Measurements from ENCODE around the gene HHAT.

The HHAT gene

DNA sequence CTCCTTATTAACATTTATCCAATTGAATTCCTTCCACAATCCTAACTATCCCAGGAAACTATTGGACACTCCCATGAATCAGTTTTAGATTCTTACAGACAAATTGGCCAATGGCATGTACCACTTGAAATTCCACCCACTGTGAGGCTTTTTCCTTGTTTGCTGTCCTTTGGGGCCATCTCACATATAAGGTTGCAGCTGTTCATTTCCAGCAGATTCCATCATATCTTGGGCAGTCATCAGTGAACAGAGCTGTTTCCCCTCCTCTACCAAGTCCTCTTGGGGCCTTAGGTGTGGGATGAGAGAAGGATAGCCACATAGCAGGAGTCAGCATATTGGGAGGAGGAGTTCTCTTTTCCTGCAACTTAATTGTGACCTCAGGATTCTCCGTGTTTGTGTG, 109.1 kb downstream of the HHAT start:
- Histone ChIP-seq H4K91ac (ENCODE audit: low read depth, low read length, poor library complexity) (no peak overlapping the region), H3K4me3 (ENCODE audit: low read length in 2 of 2) (no peak overlapping the region), H3K79me1 (ENCODE audit: low read depth, low read length) (no peaks in the 10 kb centered on the region), H2BK12ac (ENCODE audit: low read length) (no peak overlapping the region), H3K14ac (ENCODE audit: low read length) (no peak overlapping the region), H3K27me3 (ENCODE audit: control insufficient read depth in 3 of 3, insufficient read depth in 3 of 3, low read depth in 1 of 3, low read length in 3 of 3) (no peaks in the 10 kb centered on the region), H2AFZ (ENCODE audit: low read length) (no peak overlapping the region), H2BK15ac (ENCODE audit: low read length) (no peak overlapping the region), H3K23ac (ENCODE audit: low read depth, low read length, poor library complexity) (no peak overlapping the region), H4K8ac (ENCODE audit: low read depth, low read length) (no peak overlapping the region), H3K9ac (ENCODE audit: low read depth, low read length, poor library complexity) (no peak overlapping the region), H3K36me3 (replicated peaks in 1 of 2; ENCODE audit: control insufficient read depth in 2 of 2, insufficient read depth in 2 of 2, low read length in 2 of 2) (no peaks in the 10 kb centered on the region), H3K9me3 (replicated peaks in 1 of 2; ENCODE audit: control insufficient read depth in 2 of 2, insufficient read depth in 1 of 2, low read depth in 1 of 2, low read length in 2 of 2) (peaks cover 2 to 4% of the 10 kb centered on the region in 2 donors), H3K27ac (replicated peaks; ENCODE audit: low read length) (no peak overlapping the region), H3K4ac (ENCODE audit: low read length) (no peak overlapping the region), H2BK5ac (ENCODE audit: low read length) (no peak overlapping the region), H2AK5ac (ENCODE audit: low read depth, low read length) (no peak overlapping the region), H3K4me1 (ENCODE audit: control insufficient read depth in 2 of 2, insufficient read depth in 1 of 2, low read depth in 1 of 2, low read length in 2 of 2) (peaks cover 4 to 16% of the 10 kb centered on the region in 2 donors), H3K4me2 (ENCODE audit: insufficient read depth, low read length, poor library complexity, severe bottlenecking) (no peak overlapping the region), H2BK120ac (ENCODE audit: low read depth, low read length) (no peak overlapping the region), H3K18ac (ENCODE audit: low read length) (no peak overlapping the region)
- WGBS, 2 donors (ENCODE audit: extremely low coverage in 2 of 2, insufficient read length in 2 of 2, insufficient replicate concordance in 1 of 2): no CpG with 5 or more reads among the region's 1 CpG
- DNase-seq (ENCODE audit: low spot score): no peak

DNA sequence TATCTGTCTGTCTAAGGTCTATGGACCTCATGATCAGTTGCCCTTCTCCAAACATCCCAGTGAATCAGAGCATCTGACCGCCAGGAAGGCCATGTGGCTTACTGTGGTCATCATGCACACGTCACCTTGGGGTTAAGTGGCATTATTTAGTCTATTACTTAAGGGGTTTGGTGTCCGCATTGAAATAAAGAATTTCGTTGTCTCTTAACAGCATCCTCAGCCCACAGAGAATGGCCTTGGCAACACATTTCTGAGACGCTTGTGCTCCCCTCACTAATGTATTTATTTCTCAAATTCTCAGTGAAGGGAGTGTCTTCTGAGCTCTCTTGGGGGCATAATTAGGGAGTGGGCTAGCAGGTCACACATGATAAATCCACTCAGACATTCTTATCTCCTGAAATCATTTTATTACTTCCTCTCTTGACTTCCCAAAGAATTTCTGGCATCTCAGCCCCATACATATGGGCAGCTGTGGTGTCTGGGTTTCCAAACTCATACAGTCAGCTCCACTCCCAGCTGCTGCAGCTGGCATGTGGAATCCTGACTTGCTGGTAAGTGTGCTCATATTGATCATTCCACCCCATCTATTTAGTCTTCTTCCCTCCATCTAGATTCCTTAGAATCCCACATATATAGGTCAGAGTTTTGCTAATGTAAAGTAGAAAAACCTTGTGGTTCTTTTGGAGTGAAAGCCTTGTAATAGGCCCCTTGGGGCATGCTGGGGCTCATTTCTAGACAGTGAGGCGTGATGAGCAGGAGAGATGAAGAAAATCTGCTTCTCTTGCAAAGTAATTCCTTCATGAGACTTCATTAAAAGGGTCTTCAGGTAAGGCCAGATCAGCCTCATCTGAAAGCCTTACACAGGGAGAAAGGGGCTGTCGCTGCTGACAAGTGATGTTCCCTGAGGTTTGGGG, 110.5 kb downstream of the HHAT start:
- Histone ChIP-seq H3K14ac (ENCODE audit: low read length) (no peak overlapping the region), H3K18ac (ENCODE audit: low read length) (no peak overlapping the region), H3K4ac (ENCODE audit: low read length) (no peak overlapping the region), H4K91ac (ENCODE audit: low read depth, low read length, poor library complexity) (no peak overlapping the region), H2BK12ac (ENCODE audit: low read length) (no peak overlapping the region), H3K9me3 (replicated peaks in 1 of 2; ENCODE audit: control insufficient read depth in 2 of 2, insufficient read depth in 1 of 2, low read depth in 1 of 2, low read length in 2 of 2) (peaks cover 2 to 4% of the 10 kb centered on the region in 2 donors), H3K79me1 (ENCODE audit: low read depth, low read length) (no peaks in the 10 kb centered on the region), H2AK5ac (ENCODE audit: low read depth, low read length) (no peak overlapping the region), H2BK15ac (ENCODE audit: low read length) (no peak overlapping the region), H3K4me2 (ENCODE audit: insufficient read depth, low read length, poor library complexity, severe bottlenecking) (no peak overlapping the region), H3K9ac (ENCODE audit: low read depth, low read length, poor library complexity) (no peak overlapping the region), H2BK120ac (ENCODE audit: low read depth, low read length) (no peak overlapping the region), H3K4me3 (ENCODE audit: low read length in 2 of 2) (no peak overlapping the region), H4K8ac (ENCODE audit: low read depth, low read length) (no peak overlapping the region), H3K36me3 (replicated peaks in 1 of 2; ENCODE audit: control insufficient read depth in 2 of 2, insufficient read depth in 2 of 2, low read length in 2 of 2) (no peaks in the 10 kb centered on the region), H3K4me1 (ENCODE audit: control insufficient read depth in 2 of 2, insufficient read depth in 1 of 2, low read depth in 1 of 2, low read length in 2 of 2) (peaks cover 0 to 7% of the 10 kb centered on the region in 2 donors), H3K27ac (replicated peaks; ENCODE audit: low read length) (no peak overlapping the region), H2AFZ (ENCODE audit: low read length) (no peak overlapping the region), H3K27me3 (ENCODE audit: control insufficient read depth in 3 of 3, insufficient read depth in 3 of 3, low read depth in 1 of 3, low read length in 3 of 3) (no peaks in the 10 kb centered on the region), H3K23ac (ENCODE audit: low read depth, low read length, poor library complexity) (no peak overlapping the region), H2BK5ac (ENCODE audit: low read length) (no peak overlapping the region)
- DNase-seq (ENCODE audit: low spot score): no peak
- no CpG with 5 or more reads among the region's 7 CpGs for WGBS, 2 donors (ENCODE audit: extremely low coverage in 2 of 2, insufficient read length in 2 of 2, insufficient replicate concordance in 1 of 2)

GRCh38 chr1:210440081-210440480, 111.4 kb downstream of the HHAT start:
- no peaks in the 10 kb centered on the region for H3K36me3 ChIP-seq (replicated peaks in 1 of 2; ENCODE audit: control insufficient read depth in 2 of 2, insufficient read depth in 2 of 2, low read length in 2 of 2)
- H3K9me3 ChIP-seq (replicated peaks in 1 of 2; ENCODE audit: control insufficient read depth in 2 of 2, insufficient read depth in 1 of 2, low read depth in 1 of 2, low read length in 2 of 2): peaks cover 2% of the 10 kb centered on the region in 2 donors
- H3K18ac ChIP-seq (ENCODE audit: low read length): no peak overlapping the region
- no peak overlapping the region for H3K4me2 ChIP-seq (ENCODE audit: insufficient read depth, low read length, poor library complexity, severe bottlenecking)
- H3K79me1 ChIP-seq (ENCODE audit: low read depth, low read length): no peaks in the 10 kb centered on the region
- H4K91ac ChIP-seq (ENCODE audit: low read depth, low read length, poor library complexity): no peak overlapping the region
- no peak overlapping the region for H2AFZ ChIP-seq (ENCODE audit: low read length)
- H3K27ac ChIP-seq (replicated peaks; ENCODE audit: low read length): no peak overlapping the region
- no peak for DNase-seq (ENCODE audit: low spot score)
- H2AK5ac ChIP-seq (ENCODE audit: low read depth, low read length): no peak overlapping the region
- no peak overlapping the region for H3K9ac ChIP-seq (ENCODE audit: low read depth, low read length, poor library complexity)
- H2BK12ac ChIP-seq (ENCODE audit: low read length): no peak overlapping the region
- peaks cover 0 to 3% of the 10 kb centered on the region in 2 donors for H3K4me1 ChIP-seq (ENCODE audit: control insufficient read depth in 2 of 2, insufficient read depth in 1 of 2, low read depth in 1 of 2, low read length in 2 of 2)
- no peak overlapping the region for H4K8ac ChIP-seq (ENCODE audit: low read depth, low read length)
- H2BK5ac ChIP-seq (ENCODE audit: low read length): no peak overlapping the region
- H3K27me3 ChIP-seq (ENCODE audit: control insufficient read depth in 3 of 3, insufficient read depth in 3 of 3, low read depth in 1 of 3, low read length in 3 of 3): no peaks in the 10 kb centered on the region
- no peak overlapping the region for H2BK15ac ChIP-seq (ENCODE audit: low read length)
- no peak overlapping the region for H3K23ac ChIP-seq (ENCODE audit: low read depth, low read length, poor library complexity)
- no peak overlapping the region for H2BK120ac ChIP-seq (ENCODE audit: low read depth, low read length)
- H3K4ac ChIP-seq (ENCODE audit: low read length): no peak overlapping the region
- H3K4me3 ChIP-seq (ENCODE audit: low read length in 2 of 2): no peak overlapping the region
- no CpG with 5 or more reads among the region's 3 CpGs for WGBS, 2 donors (ENCODE audit: extremely low coverage in 2 of 2, insufficient read length in 2 of 2, insufficient replicate concordance in 1 of 2)
- H3K14ac ChIP-seq (ENCODE audit: low read length): no peak overlapping the region

GRCh38 chr1:210441028-210441427, 112.3 kb downstream of the HHAT start:
- Histone ChIP-seq H3K4ac (ENCODE audit: low read length) (no peak overlapping the region), H3K4me2 (ENCODE audit: insufficient read depth, low read length, poor library complexity, severe bottlenecking) (no peak overlapping the region), H2AK5ac (ENCODE audit: low read depth, low read length) (no peak overlapping the region), H4K8ac (ENCODE audit: low read depth, low read length) (no peak overlapping the region), H4K91ac (ENCODE audit: low read depth, low read length, poor library complexity) (no peak overlapping the region), H3K9me3 (replicated peaks in 1 of 2; ENCODE audit: control insufficient read depth in 2 of 2, insufficient read depth in 1 of 2, low read depth in 1 of 2, low read length in 2 of 2) (peaks cover 0 to 2% of the 10 kb centered on the region in 2 donors), H2BK120ac (ENCODE audit: low read depth, low read length) (no peak overlapping the region), H3K14ac (ENCODE audit: low read length) (peak overlapping the region; percentile 42), H3K79me1 (ENCODE audit: low read depth, low read length) (no peaks in the 10 kb centered on the region), H3K4me1 (ENCODE audit: control insufficient read depth in 2 of 2, insufficient read depth in 1 of 2, low read depth in 1 of 2, low read length in 2 of 2) (peaks cover 2 to 9% of the 10 kb centered on the region in 2 donors), H3K18ac (ENCODE audit: low read length) (no peak overlapping the region), H3K23ac (ENCODE audit: low read depth, low read length, poor library complexity) (no peak overlapping the region), H3K36me3 (replicated peaks in 1 of 2; ENCODE audit: control insufficient read depth in 2 of 2, insufficient read depth in 2 of 2, low read length in 2 of 2) (no peaks in the 10 kb centered on the region), H3K4me3 (ENCODE audit: low read length in 2 of 2) (peak overlapping the region in 1 of 2 donors; percentile 40), H2BK5ac (ENCODE audit: low read length) (no peak overlapping the region), H3K27me3 (ENCODE audit: control insufficient read depth in 3 of 3, insufficient read depth in 3 of 3, low read depth in 1 of 3, low read length in 3 of 3) (no peaks in the 10 kb centered on the region), H3K27ac (replicated peaks; ENCODE audit: low read length) (no peak overlapping the region), H2BK15ac (ENCODE audit: low read length) (no peak overlapping the region), H2BK12ac (ENCODE audit: low read length) (no peak overlapping the region), H2AFZ (ENCODE audit: low read length) (no peak overlapping the region), H3K9ac (ENCODE audit: low read depth, low read length, poor library complexity) (no peak overlapping the region)
- no peak for DNase-seq (ENCODE audit: low spot score)
- no CpG with 5 or more reads among the region's 1 CpG for WGBS, 2 donors (ENCODE audit: extremely low coverage in 2 of 2, insufficient read length in 2 of 2, insufficient replicate concordance in 1 of 2)
